ENCODE results near the gene EHF. TPM values are rescaled to one million over a fixed set of nuclear protein-coding genes. Genes with fewer than 3 reads are reported as not detected.

The EHF gene
- total and polyA plus RNA-seq, 2 of the 8 experiments (the other 6 are each of a cell fraction or from before 2014, with no cell fraction given), result not detected

DNA sequence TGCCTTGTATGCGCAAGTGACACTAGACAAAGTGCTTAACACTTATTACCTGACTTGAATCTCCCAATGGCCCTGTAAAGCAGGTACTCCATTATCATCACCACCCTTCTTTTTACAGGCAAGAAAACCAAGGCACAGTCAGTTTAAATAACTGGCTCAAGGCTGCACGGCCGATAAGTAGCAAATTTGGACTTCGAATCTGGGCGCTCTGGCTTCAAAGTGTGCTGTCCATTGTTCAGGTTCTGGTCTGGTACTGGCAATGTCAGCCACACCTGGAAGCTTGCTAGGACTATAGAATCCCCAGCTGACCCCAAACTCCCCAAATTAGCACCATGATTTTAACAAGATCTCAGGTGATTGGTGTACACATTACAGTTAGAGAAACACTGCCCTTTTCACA lies 19.3 kb upstream of the EHF start (continued):
- no peak for TF ChIP-seq SP4 (IDR thresholded peaks at IDR 0.05; ENCODE audit: low read length)
- TF ChIP-seq EP300 (IDR thresholded peaks at IDR 0.05; ENCODE audit: borderline replicate concordance in 1 of 2, low read depth in 2 of 2, low read length in 2 of 2), result no peak
- no peak for TF ChIP-seq SAP30 (IDR thresholded peaks at IDR 0.05; ENCODE audit: insufficient read depth, insufficient replicate concordance, low read length)
- no peak for TF ChIP-seq NRF1 (IDR thresholded peaks at IDR 0.05; ENCODE audit: low read depth, low read length)
- no peak for TF ChIP-seq JUN (IDR thresholded peaks at IDR 0.05; ENCODE audit: low read depth, low read length)
- no peak for TF ChIP-seq KDM1A (IDR thresholded peaks at IDR 0.05; ENCODE audit: borderline replicate concordance, low read length)
- no peak for TF ChIP-seq SRF (IDR thresholded peaks at IDR 0.05; ENCODE audit: low read depth, low read length)
- no peak for TF ChIP-seq CHD2 (IDR thresholded peaks at IDR 0.05; ENCODE audit: low read length)
